ENCODE measurements around the gene FMR1NB.

GRCh38 chrX:148043271-148043855, 62.2 kb downstream of the FMR1NB start:
- TF ChIP-seq POLR2A (IDR thresholded peaks at IDR 0.05; ENCODE audit: low read length): no peak
- TF ChIP-seq GATA1 (IDR thresholded peaks at IDR 0.05; ENCODE audit: low read depth, low read length): no peak
